B cell (primary cell): ENCODE results near the gene FAF1. TPM values are rescaled to one million over a fixed set of nuclear protein-coding genes. Genes with fewer than 3 reads are reported as not detected.

Experiments
- ATAC-seq: fragments of 200-7000 bp; cut with Tn5 transposase; one replicate; pipeline ENCODE4 v1.10.0; 2021; ENCODE audit warnings: low read depth, mild to moderate bottlenecking, moderate number of reproducible peaks, moderate library complexity
- CTCF ChIA-PET: fragments of 350-600 bp; sonication (Branson Sonifier 250); formaldehyde crosslinking; loops from one replicate; lab custom pipeline; 2021; ENCODE audit warnings: antibody characterized with exemption, inconsistent platforms; lab: Charles Lee
- POLR2A ChIA-PET: fragments of 350-600 bp; sonication (Branson Sonifier 250); formaldehyde crosslinking; loops from one replicate; lab custom pipeline; 2021; ENCODE audit warnings: antibody characterized with exemption; lab: Charles Lee
- DNase-seq: peaks from one replicate; pipeline ENCODE4 v3.0.0; 2013
- H2AFZ ChIP-seq: 2 replicates; pipeline ENCODE4 v1.6.1; 2012; ENCODE audit warnings: mild to moderate bottlenecking, low read depth, low read length; ENCODE audit not compliant: insufficient read depth, poor library complexity, severe bottlenecking
- H3K27ac ChIP-seq, 2 donors: 1 replicate in 1 of 2; 2 replicates in 1 of 2; pipeline ENCODE4 v1.5.1; 2012 to 2013; ENCODE audit warnings: low read length in 2 of 2, mild to moderate bottlenecking in 2 of 2, moderate library complexity in 1 of 2
- H3K27me3 ChIP-seq, 4 experiments: fragments of 200-600 bp in 1 of 4; sonication (generic) in 1 of 4; replicated peaks in 1 of 4; 1 replicate in 2 of 4; 2 replicates in 2 of 4; pipeline versions ENCODE4 v1.6.1 to v1.7.0; 2013 to 2016; ENCODE audit warnings: low read length in 3 of 4, mild to moderate bottlenecking in 2 of 4, mixed read lengths in 1 of 4, moderate library complexity in 1 of 4; ENCODE audit not compliant: insufficient read depth in 4 of 4, control insufficient read depth in 3 of 4; ENCODE audit errors: control extremely low read depth in 1 of 4
- H3K36me3 ChIP-seq, 2 experiments: replicated peaks in 1 of 2; 1 replicate in 1 of 2; 2 replicates in 1 of 2; pipeline versions ENCODE4 v1.6.1 to v1.7.1; 2013; ENCODE audit warnings: low read length in 1 of 2; ENCODE audit not compliant: insufficient read depth in 2 of 2, control insufficient read depth in 1 of 2; ENCODE audit errors: control extremely low read depth in 1 of 2, extremely low read depth in 1 of 2
- H3K4me1 ChIP-seq, 2 donors: fragments of 200-600 bp in 1 of 2; sonication (generic) in 1 of 2; 1 replicate in 1 of 2; 2 replicates in 1 of 2; pipeline versions ENCODE4 v1.5.1 to v1.6.1; 2013 to 2017; ENCODE audit warnings: low read length in 2 of 2; ENCODE audit not compliant: control insufficient read depth in 2 of 2, insufficient read depth in 2 of 2
- H3K4me2 ChIP-seq: replicated peaks from 2 replicates; pipeline ENCODE3; 2012; ENCODE audit warnings: mild to moderate bottlenecking, low read depth, low read length; ENCODE audit not compliant: poor library complexity, severe bottlenecking
- H3K4me3 ChIP-seq, 5 experiments: fragments of 200-600 bp in 1 of 5; sonication (generic) in 1 of 5; 1 replicate in 3 of 5; 2 replicates in 2 of 5; pipeline versions ENCODE4 v1.5.1 to v1.7.0; 2011 to 2016; ENCODE audit warnings: low read length in 4 of 5, mild to moderate bottlenecking in 4 of 5, low read depth in 2 of 5, control low read depth in 1 of 5, moderate library complexity in 1 of 5; ENCODE audit not compliant: insufficient read depth in 1 of 5; ENCODE audit errors: control extremely low read depth in 1 of 5, extremely low read depth in 1 of 5
- H3K79me2 ChIP-seq: fragments of 200-600 bp; sonication (generic); one replicate; pipeline ENCODE4 v1.6.0; 2016; ENCODE audit warnings: low read length; ENCODE audit not compliant: control insufficient read depth, insufficient read depth
- H3K9ac ChIP-seq: fragments of 200-600 bp; sonication (generic); 2 replicates; pipeline ENCODE4 v1.6.1; 2017; ENCODE audit warnings: mild to moderate bottlenecking, low read length, moderate library complexity
- H3K9me3 ChIP-seq, 3 donors: one replicate each; pipeline versions ENCODE4 v1.6.1 to v1.7.1; 2013; ENCODE audit warnings: low read length in 2 of 3; ENCODE audit not compliant: control insufficient read depth in 2 of 3, insufficient read depth in 1 of 3; ENCODE audit errors: control extremely low read depth in 1 of 3
- H4K20me1 ChIP-seq: 2 replicates; pipeline ENCODE4 v1.6.0; 2012; ENCODE audit warnings: mild to moderate bottlenecking, low read length; ENCODE audit not compliant: insufficient read depth, control insufficient read depth, poor library complexity, severe bottlenecking
- H3K27ac Mint-ChIP-seq: one replicate; pipeline ENCODE4 v1.8.0; 2021; ENCODE audit warnings: mixed read lengths
- H3K27me3 Mint-ChIP-seq: one replicate; pipeline ENCODE4 v1.8.0; 2021; ENCODE audit warnings: mixed read lengths
- H3K4me1 Mint-ChIP-seq: one replicate; pipeline ENCODE4 v1.8.0; 2021; ENCODE audit warnings: mixed read lengths
- H3K4me3 Mint-ChIP-seq: one replicate; pipeline ENCODE4 v1.8.0; 2021; ENCODE audit warnings: mixed read lengths
- H3K9me3 Mint-ChIP-seq: one replicate; pipeline ENCODE4 v1.8.0; 2022; ENCODE audit warnings: mixed read lengths; ENCODE audit not compliant: insufficient read depth
- EZH2 ChIP-seq: IDR thresholded peaks from 2 replicates; pipeline ENCODE4 v1.6.1; 2012; ENCODE audit warnings: borderline replicate concordance, low read depth, mild to moderate bottlenecking, moderate library complexity, low read length; ENCODE audit not compliant: insufficient read depth, poor library complexity, severe bottlenecking
- WGBS: methylation state at CpG from one replicate; pipeline ENCODE4 v1.1.5; 2013; ENCODE audit warnings: missing lambda C conversion rate; ENCODE audit not compliant: insufficient coverage; 5-methylcytosine and 5-hydroxymethylcytosine counted together
- intact Hi-C: fragments of 100-400 bp; cut with micrococcal nuclease; formaldehyde crosslinking; loops from one replicate; pipeline ENCODE4 v1.10.0; 2022
- polyA plus RNA-seq: library from polyadenylated mRNA; depleted of rRNA; stranded (reverse); fragments of >200 nt; gene quantifications from 2 replicates; pipeline ENCODE4 v1.2.3, GENCODE V29; 2012
- total RNA-seq, 2 donors: library from RNA; stranded (reverse); fragments of 120-200 nt in 1 of 2; gene quantifications; 1 replicate in 1 of 2; 2 replicates in 1 of 2; pipeline versions ENCODE4 v1.2.3 to v1.2.4, GENCODE V29; 2013 to 2022
- TF ChIP-seq, protein P1 (sequence below): fragments of 200-600 bp; IDR thresholded peaks from one replicate; pipeline ENCODE4 v1.8.0; 2022; ENCODE audit warnings: antibody characterized with exemption, mild to moderate bottlenecking

FAF1 gene
- total and polyA plus RNA-seq, 2 donors (not counting 1 experiment from before 2014, with no cell fraction given) = 10.1 to 58.4 TPM

DNA sequence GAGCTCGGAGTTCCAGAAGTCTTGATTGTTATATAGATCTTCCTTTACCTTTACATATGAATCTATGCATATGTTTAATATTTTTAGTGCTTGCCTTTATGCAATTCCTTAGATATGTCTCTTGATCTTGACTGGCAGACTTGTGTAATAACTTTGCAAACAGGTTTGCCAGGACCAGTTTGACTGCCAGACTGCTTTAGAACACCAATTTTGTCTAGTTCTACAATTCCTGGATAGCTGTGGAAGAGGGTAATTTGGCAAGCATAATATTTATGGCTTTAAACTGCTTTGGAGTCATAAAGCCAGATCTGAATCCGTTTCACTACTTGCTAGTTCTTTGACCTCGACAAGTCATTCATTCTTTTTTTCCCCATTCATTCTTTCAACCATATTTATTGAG, 250.0 kb downstream of the FAF1 start:
- Histone ChIP-seq H3K27ac (no peak overlapping the region), H3K4me3 (no peak overlapping the region), H3K4me2 (no peak overlapping the region), H3K79me2 (no peaks in the 10 kb centered on the region), H3K9me3 (no peaks in the 10 kb centered on the region), H4K20me1 (no peaks in the 10 kb centered on the region), H3K27me3 (no peaks in the 10 kb centered on the region), H3K9ac (no peak overlapping the region), H3K4me1 (no peaks in the 10 kb centered on the region), H3K36me3 (no peaks in the 10 kb centered on the region), H2AFZ (no peak overlapping the region)
- TF ChIP-seq, protein P1, sequence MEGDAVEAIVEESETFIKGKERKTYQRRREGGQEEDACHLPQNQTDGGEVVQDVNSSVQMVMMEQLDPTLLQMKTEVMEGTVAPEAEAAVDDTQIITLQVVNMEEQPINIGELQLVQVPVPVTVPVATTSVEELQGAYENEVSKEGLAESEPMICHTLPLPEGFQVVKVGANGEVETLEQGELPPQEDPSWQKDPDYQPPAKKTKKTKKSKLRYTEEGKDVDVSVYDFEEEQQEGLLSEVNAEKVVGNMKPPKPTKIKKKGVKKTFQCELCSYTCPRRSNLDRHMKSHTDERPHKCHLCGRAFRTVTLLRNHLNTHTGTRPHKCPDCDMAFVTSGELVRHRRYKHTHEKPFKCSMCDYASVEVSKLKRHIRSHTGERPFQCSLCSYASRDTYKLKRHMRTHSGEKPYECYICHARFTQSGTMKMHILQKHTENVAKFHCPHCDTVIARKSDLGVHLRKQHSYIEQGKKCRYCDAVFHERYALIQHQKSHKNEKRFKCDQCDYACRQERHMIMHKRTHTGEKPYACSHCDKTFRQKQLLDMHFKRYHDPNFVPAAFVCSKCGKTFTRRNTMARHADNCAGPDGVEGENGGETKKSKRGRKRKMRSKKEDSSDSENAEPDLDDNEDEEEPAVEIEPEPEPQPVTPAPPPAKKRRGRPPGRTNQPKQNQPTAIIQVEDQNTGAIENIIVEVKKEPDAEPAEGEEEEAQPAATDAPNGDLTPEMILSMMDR = no peak
- no peak for TF ChIP-seq EZH2
- POLR2A ChIA-PET = no interaction called here
- peaks cover 3% of the 10 kb centered on the region for H3K4me1 Mint-ChIP-seq
- no peak for DNase-seq
- no peaks in the 10 kb centered on the region for H3K27me3 Mint-ChIP-seq
- no peak overlapping the region for H3K4me3 Mint-ChIP-seq
- ATAC-seq = no peak
- no CpG with 5 or more reads among the region's 3 CpGs for WGBS
- intact Hi-C loops = no loop called here
- no peak overlapping the region for H3K27ac Mint-ChIP-seq
- CTCF ChIA-PET = no interaction called here
- no peaks in the 10 kb centered on the region for H3K9me3 Mint-ChIP-seq

DNA sequence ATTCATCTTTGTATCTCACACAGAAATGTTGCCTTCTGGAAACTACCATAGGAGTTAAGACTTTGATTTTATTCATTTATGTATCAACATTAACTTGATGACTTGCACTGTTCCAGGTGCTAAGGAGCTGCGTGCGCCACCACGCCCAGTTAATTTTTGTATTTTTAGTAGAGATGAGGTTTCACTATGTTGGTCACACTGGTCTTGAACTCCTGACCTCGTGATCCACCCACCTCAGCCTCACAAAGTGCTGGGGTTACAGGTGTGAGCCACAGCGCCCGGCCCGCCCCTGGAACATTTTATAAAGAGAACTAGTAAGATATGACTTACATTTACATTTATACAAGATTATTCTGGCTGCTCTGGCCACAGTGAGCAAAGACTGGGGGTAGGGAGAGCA, 252.2 kb downstream of the FAF1 start:
- Histone ChIP-seq H3K36me3 (no peaks in the 10 kb centered on the region), H3K4me1 (no peaks in the 10 kb centered on the region), H3K27ac (no peak overlapping the region), H3K9ac (no peak overlapping the region), H4K20me1 (no peaks in the 10 kb centered on the region), H3K4me3 (no peak overlapping the region), H3K9me3 (no peaks in the 10 kb centered on the region), H2AFZ (no peak overlapping the region), H3K4me2 (no peak overlapping the region), H3K27me3 (no peaks in the 10 kb centered on the region), H3K79me2 (no peaks in the 10 kb centered on the region)
- H3K4me1 Mint-ChIP-seq = peaks cover 5% of the 10 kb centered on the region
- no peak for DNase-seq
- intact Hi-C loops = no loop called here
- ATAC-seq = no peak
- no peak overlapping the region for H3K4me3 Mint-ChIP-seq
- H3K9me3 Mint-ChIP-seq = no peaks in the 10 kb centered on the region
- H3K27ac Mint-ChIP-seq = no peak overlapping the region
- POLR2A ChIA-PET = no interaction called here
- CTCF ChIA-PET = no interaction called here
- WGBS = no CpG with 5 or more reads among the region's 7 CpGs
- TF ChIP-seq, protein P1 = no peak
- TF ChIP-seq EZH2 = no peak
- no peaks in the 10 kb centered on the region for H3K27me3 Mint-ChIP-seq
